Activated naive CD8-positive, alpha-beta T cell (primary cell): ENCODE measurements around the gene RAX2.
"Not testable (repeated sequence)": the region's sequence is repeated elsewhere in the genome, so short reads cannot be mapped to it uniquely, and the experiment has no call there.

Experiments
- H3K27ac Mint-ChIP-seq: one replicate; pipeline ENCODE4 v1.8.0; 2021; ENCODE audit warnings: mixed read lengths
- H3K27me3 Mint-ChIP-seq: one replicate; pipeline ENCODE4 v1.8.0; 2021; ENCODE audit warnings: mixed read lengths
- H3K36me3 Mint-ChIP-seq: one replicate; pipeline ENCODE4 v1.8.0; 2021; ENCODE audit warnings: mixed read lengths
- H3K4me1 Mint-ChIP-seq: one replicate; pipeline ENCODE4 v1.8.0; 2021; ENCODE audit warnings: low read depth, mixed read lengths
- H3K4me3 Mint-ChIP-seq: one replicate; pipeline ENCODE4 v1.8.0; 2021; ENCODE audit warnings: mild to moderate bottlenecking, mixed read lengths
- H3K9me3 Mint-ChIP-seq: one replicate; pipeline ENCODE4 v1.8.0; 2021; ENCODE audit warnings: low read depth, mixed read lengths

The RAX2 gene

GRCh38 chr19:3762501-3763459 is 9.2 kb downstream of the RAX2 start, which contains the start of gene MRPL54:
Gene MRPL54, plus strand, starts transcription at chr19:3762682. Its CDS starts 19 bp downstream, at chr19:3762701.
- Mint-ChIP-seq H3K27ac (peak within 1 kb of the TSS; percentile 99), H3K27me3 (no peaks in the 10 kb centered on the region), H3K36me3 (peaks cover 3% of the 10 kb centered on the region), H3K4me1 (peaks cover 38% of the 10 kb centered on the region), H3K9me3 (no peaks in the 10 kb centered on the region), H3K4me3 (peak within 1 kb of the TSS; percentile 98)

DNA sequence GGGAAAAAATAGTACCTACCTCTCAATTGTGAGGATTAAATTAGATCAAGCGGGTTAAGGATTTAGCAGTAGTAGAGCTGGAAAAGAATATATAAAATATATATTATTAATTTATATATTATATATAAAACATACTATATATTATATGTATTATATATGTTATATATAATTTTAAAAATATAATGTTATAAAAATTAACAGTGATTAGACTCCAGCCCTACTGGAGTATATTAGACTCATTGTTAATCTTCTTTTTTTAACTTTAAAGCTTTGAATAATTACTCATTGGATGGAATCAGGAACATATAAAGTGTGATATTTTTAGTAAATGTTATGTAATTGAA is 9.9 kb downstream of the RAX2 start:
- Mint-ChIP-seq H3K9me3 (no peaks in the 10 kb centered on the region), H3K36me3 (peaks cover 3% of the 10 kb centered on the region), H3K27ac (peak overlapping the region; percentile 99), H3K4me3 (peak overlapping the region; percentile 98), H3K27me3 (no peaks in the 10 kb centered on the region), H3K4me1 (peaks cover 38% of the 10 kb centered on the region)

DNA sequence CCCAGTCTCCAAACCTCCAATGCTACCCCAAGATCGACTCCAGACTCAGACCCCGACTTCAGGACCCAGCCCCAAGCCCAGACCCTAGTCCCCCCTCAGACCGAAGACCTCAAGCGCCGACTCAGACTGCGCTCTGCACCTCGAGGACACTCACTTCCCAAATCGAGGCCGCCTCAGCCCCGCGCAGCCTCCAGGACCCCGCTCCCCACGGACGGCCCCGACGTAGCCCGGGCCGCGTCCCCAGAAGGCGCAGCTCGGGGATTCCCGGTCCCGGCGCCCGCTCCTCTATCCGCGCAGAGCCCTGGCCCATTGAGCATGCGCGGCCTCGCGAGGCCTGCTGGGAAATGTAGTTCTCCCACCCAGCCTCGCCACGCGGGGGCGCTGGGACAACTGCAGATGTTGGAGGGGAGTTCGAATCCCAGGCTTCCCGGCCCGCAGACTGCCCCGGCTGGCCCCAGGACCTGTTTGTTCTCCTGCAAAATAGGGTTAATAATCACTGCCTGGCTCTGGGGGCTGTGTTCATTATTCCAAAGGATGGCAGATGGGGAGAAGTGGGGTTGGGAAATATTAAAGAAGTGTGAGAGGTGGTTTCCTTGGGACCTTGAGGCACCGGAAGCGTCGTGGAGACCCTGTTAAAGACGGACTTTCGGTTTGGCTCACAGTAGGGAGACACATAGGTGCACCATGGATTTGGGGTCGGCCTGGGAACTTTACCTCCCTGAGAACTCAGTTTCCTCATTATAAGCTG is 10.5 kb downstream of the RAX2 start, which contains the start of gene APBA3:
Gene APBA3, minus strand, starts transcription at position 311 of the 748 bp plus-strand sequence. CDS start 1,428 bp downstream, outside the sequence.
- H3K36me3 Mint-ChIP-seq = peaks cover 3% of the 10 kb centered on the region
- H3K9me3 Mint-ChIP-seq = no peaks in the 10 kb centered on the region
- peaks cover 40% of the 10 kb centered on the region for H3K4me1 Mint-ChIP-seq
- no peaks in the 10 kb centered on the region for H3K27me3 Mint-ChIP-seq
- peak within 1 kb of the TSS; percentile 99 for H3K27ac Mint-ChIP-seq
- peak within 1 kb of the TSS; percentile 98 for H3K4me3 Mint-ChIP-seq

DNA sequence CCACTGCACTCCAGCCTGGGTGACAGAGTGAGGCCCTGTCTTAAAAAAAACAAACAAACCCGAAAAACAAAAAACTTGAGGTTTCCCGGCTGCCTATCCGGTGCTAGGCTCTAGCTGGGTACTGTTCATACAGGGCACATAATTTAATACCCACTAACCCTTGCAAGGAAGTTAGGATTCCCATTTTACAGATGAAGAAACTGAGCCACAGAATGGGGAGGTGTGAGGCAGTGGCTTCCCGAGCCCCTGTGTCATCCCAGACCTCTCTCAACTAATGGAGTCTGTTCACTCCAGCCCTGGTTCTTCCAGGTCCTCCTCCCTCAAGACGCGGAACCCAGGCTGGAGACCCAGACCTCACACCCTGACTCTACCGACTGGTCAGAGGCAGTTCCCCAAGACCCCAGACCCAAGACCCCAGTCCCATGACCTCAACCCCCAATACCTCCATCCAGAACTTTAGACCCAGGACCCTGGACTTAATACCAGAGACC is 11.1 kb downstream of the RAX2 start:
- H3K4me1 Mint-ChIP-seq = peaks cover 39% of the 10 kb centered on the region
- H3K9me3 Mint-ChIP-seq = no peaks in the 10 kb centered on the region
- H3K36me3 Mint-ChIP-seq = peaks cover 3% of the 10 kb centered on the region
- H3K27me3 Mint-ChIP-seq = no peaks in the 10 kb centered on the region
- peak overlapping the region; percentile 98 for H3K4me3 Mint-ChIP-seq
- peak overlapping the region; percentile 96 for H3K27ac Mint-ChIP-seq

- H3K36me3 Mint-ChIP-seq = peaks cover 3% of the 10 kb centered on the region
- peak overlapping the region; percentile 98 for H3K4me3 Mint-ChIP-seq
- peaks cover 48% of the 10 kb centered on the region for H3K4me1 Mint-ChIP-seq
- H3K27ac Mint-ChIP-seq = no peak overlapping the region
- no peaks in the 10 kb centered on the region for H3K9me3 Mint-ChIP-seq
- no peaks in the 10 kb centered on the region for H3K27me3 Mint-ChIP-seq
These were observed 12.4 kb downstream of the RAX2 start for GRCh38 chr19:3759482-3760254.

DNA sequence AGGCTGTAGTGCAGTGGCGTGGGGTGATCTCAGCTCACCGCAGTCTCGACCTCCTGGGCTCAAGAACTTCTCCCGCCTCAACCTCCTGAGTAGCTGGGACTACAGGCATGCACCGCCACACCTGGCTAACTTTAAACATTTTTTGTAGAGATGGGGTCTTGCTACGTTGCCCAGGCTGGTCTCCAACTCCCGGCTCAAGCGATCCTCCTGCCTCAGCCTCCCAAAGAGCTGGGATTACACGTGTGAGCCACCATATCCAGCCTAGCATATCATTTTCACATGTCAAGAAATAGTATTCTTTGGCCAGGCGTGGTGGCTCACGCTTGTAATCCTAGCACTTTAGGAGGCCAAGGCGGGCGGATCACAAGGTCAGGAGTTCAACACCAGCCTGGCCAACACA is 13.7 kb downstream of the RAX2 start:
- H3K36me3 Mint-ChIP-seq, H3K27ac Mint-ChIP-seq, H3K27me3 Mint-ChIP-seq, H3K9me3 Mint-ChIP-seq: not testable (repeated sequence)
- Mint-ChIP-seq H3K4me3 (peak overlapping the region; percentile 27), H3K4me1 (peaks cover 48% of the 10 kb centered on the region)

DNA sequence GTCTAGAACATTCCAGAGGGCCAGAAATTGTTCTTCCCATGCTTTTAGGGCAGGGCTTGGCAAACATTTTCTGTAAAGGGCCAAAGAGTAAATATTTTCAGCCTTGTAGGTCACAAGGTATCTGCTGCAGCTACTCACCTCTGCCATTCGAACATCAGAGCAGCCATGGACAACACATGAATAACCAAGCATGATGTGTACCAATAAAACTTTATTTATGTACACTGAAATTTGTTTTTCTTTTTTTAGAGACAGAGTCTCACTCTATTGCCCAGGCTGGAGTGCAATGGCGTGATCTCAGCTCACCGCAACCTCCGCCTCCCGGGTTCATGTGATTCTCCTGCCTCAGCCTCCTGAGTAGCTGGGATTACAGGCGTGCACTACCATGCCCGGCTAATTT is 14.3 kb downstream of the RAX2 start:
- not testable (repeated sequence) for H3K27me3 Mint-ChIP-seq, H3K9me3 Mint-ChIP-seq, H3K27ac Mint-ChIP-seq, H3K36me3 Mint-ChIP-seq, H3K4me3 Mint-ChIP-seq
- H3K4me1 Mint-ChIP-seq = peaks cover 42% of the 10 kb centered on the region

GRCh38 chr19:3753631-3754410 is 18.2 kb downstream of the RAX2 start:
- no peak overlapping the region for H3K27ac Mint-ChIP-seq

GRCh38 chr19:3752492-3752891 is 19.5 kb downstream of the RAX2 start:
- H3K27me3 Mint-ChIP-seq = no peaks in the 10 kb centered on the region
- H3K4me3 Mint-ChIP-seq = no peak overlapping the region
- H3K9me3 Mint-ChIP-seq = no peaks in the 10 kb centered on the region
- H3K27ac Mint-ChIP-seq = no peak overlapping the region
- peaks cover 17% of the 10 kb centered on the region for H3K4me1 Mint-ChIP-seq
- peaks cover 7% of the 10 kb centered on the region for H3K36me3 Mint-ChIP-seq

More at GRCh38 chr19:3753631-3754410, 18.2 kb downstream of the RAX2 start:
- Mint-ChIP-seq H3K27me3 (no peaks in the 10 kb centered on the region), H3K4me1 (peaks cover 18% of the 10 kb centered on the region), H3K9me3 (no peaks in the 10 kb centered on the region), H3K36me3 (peaks cover 7% of the 10 kb centered on the region), H3K4me3 (no peak overlapping the region)

DNA sequence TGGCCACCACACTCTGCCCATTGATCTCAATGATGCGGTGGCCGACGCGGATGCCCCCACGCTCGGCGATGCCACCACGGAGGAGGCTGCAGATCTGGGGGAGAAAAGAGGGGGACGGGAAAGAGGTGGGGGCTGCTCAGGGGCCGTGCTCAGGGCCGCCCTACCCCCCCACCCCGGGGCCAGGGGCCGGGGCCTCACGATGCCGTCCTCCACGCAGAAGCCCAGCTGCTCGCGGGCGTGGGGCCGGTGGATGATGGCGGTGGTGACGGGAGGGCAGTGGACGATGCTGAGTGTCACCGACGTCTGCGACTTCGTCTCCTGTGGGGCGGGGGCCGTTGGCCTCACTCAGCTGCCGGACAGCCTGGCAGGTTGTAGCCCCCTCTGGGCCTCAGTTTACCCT is 20.8 kb downstream of the RAX2 start:
- H3K27me3 Mint-ChIP-seq = no peaks in the 10 kb centered on the region
- no peak overlapping the region for H3K4me3 Mint-ChIP-seq
- peaks cover 12% of the 10 kb centered on the region for H3K4me1 Mint-ChIP-seq
- H3K36me3 Mint-ChIP-seq = peaks cover 7% of the 10 kb centered on the region
- H3K27ac Mint-ChIP-seq = no peak overlapping the region
- H3K9me3 Mint-ChIP-seq = no peaks in the 10 kb centered on the region

DNA sequence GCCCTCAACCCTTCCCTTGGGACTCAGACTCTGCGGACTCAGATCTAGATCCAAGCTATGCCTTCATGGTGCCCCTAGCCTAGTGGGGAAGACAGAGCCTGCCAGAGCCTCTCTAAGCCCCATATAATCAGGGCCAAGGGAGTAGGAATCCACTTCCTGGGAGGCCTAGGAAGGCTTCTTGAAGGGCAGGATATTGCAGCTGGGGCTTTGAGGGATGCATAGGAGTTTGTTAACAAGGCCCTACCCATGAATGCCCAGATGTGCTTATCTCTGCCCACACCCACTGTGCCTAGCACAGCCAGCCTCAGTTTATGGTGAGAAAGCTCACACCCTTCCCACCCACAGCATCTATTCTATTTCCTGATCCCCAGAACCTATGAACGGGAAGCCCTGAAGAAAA is 21.8 kb downstream of the RAX2 start:
- H3K4me1 Mint-ChIP-seq = peaks cover 5% of the 10 kb centered on the region
- H3K4me3 Mint-ChIP-seq = no peak overlapping the region
- peaks cover 7% of the 10 kb centered on the region for H3K36me3 Mint-ChIP-seq
- no peaks in the 10 kb centered on the region for H3K9me3 Mint-ChIP-seq
- no peaks in the 10 kb centered on the region for H3K27me3 Mint-ChIP-seq
- no peak overlapping the region for H3K27ac Mint-ChIP-seq

- peaks cover 7% of the 10 kb centered on the region for H3K36me3 Mint-ChIP-seq
- H3K27me3 Mint-ChIP-seq = no peaks in the 10 kb centered on the region
- no peaks in the 10 kb centered on the region for H3K9me3 Mint-ChIP-seq
- no peak overlapping the region for H3K4me3 Mint-ChIP-seq
- H3K27ac Mint-ChIP-seq = no peak overlapping the region
- H3K4me1 Mint-ChIP-seq = no peaks in the 10 kb centered on the region
These were observed 23.1 kb downstream of the RAX2 start for GRCh38 chr19:3748965-3749364.

GRCh38 chr19:3746371-3747056 is 25.5 kb downstream of the RAX2 start:
- Mint-ChIP-seq H3K4me3 (no peak overlapping the region), H3K27me3 (no peaks in the 10 kb centered on the region), H3K9me3 (no peaks in the 10 kb centered on the region), H3K4me1 (no peaks in the 10 kb centered on the region), H3K27ac (no peak overlapping the region), H3K36me3 (peaks cover 7% of the 10 kb centered on the region)
